NB4 (cell line): ENCODE results near the gene AMPH.

Experiments used
- MAX ChIP-seq: IDR thresholded peaks from 2 replicates; pipeline ENCODE4 v1.6.1; 2011; ENCODE audit warnings: low read depth, low read length
- MYC ChIP-seq: IDR thresholded peaks from 2 replicates; pipeline ENCODE4 v1.6.1; 2011; ENCODE audit warnings: low read depth, low read length
- POLR2A ChIP-seq: IDR thresholded peaks from 2 replicates; pipeline ENCODE4 v1.6.1; 2011; ENCODE audit warnings: mild to moderate bottlenecking; ENCODE audit not compliant: insufficient read length; ENCODE audit errors: extremely low read depth
- TF ChIP-seq, protein P1 (sequence below): IDR thresholded peaks from one replicate; pipeline ENCODE4 v1.5.1; 2012; ENCODE audit warnings: low read depth, low read length

GRCh38 chr7:38506756-38507155 lies 124.4 kb downstream of the AMPH start:
- TF ChIP-seq, protein P1, sequence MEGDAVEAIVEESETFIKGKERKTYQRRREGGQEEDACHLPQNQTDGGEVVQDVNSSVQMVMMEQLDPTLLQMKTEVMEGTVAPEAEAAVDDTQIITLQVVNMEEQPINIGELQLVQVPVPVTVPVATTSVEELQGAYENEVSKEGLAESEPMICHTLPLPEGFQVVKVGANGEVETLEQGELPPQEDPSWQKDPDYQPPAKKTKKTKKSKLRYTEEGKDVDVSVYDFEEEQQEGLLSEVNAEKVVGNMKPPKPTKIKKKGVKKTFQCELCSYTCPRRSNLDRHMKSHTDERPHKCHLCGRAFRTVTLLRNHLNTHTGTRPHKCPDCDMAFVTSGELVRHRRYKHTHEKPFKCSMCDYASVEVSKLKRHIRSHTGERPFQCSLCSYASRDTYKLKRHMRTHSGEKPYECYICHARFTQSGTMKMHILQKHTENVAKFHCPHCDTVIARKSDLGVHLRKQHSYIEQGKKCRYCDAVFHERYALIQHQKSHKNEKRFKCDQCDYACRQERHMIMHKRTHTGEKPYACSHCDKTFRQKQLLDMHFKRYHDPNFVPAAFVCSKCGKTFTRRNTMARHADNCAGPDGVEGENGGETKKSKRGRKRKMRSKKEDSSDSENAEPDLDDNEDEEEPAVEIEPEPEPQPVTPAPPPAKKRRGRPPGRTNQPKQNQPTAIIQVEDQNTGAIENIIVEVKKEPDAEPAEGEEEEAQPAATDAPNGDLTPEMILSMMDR: no peak
- no peak for TF ChIP-seq POLR2A
- TF ChIP-seq MAX: no peak
- no peak for TF ChIP-seq MYC
